LNCAP (cell line): Measurements from ENCODE around the gene EIPR1.

Source experiments
- TF ChIP-seq, protein P1 (sequence below): fragments of 450-650 bp; IDR thresholded peaks from 2 replicates; pipeline ENCODE4 v1.5.1; 2017; ENCODE audit warnings: mild to moderate bottlenecking

Gene EIPR1

GRCh38 chr2:3387644-3388411 lies 10.2 kb upstream of the EIPR1 start:
- TF ChIP-seq, protein P1, sequence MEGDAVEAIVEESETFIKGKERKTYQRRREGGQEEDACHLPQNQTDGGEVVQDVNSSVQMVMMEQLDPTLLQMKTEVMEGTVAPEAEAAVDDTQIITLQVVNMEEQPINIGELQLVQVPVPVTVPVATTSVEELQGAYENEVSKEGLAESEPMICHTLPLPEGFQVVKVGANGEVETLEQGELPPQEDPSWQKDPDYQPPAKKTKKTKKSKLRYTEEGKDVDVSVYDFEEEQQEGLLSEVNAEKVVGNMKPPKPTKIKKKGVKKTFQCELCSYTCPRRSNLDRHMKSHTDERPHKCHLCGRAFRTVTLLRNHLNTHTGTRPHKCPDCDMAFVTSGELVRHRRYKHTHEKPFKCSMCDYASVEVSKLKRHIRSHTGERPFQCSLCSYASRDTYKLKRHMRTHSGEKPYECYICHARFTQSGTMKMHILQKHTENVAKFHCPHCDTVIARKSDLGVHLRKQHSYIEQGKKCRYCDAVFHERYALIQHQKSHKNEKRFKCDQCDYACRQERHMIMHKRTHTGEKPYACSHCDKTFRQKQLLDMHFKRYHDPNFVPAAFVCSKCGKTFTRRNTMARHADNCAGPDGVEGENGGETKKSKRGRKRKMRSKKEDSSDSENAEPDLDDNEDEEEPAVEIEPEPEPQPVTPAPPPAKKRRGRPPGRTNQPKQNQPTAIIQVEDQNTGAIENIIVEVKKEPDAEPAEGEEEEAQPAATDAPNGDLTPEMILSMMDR: no peak

GRCh38 chr2:3387011-3387410 lies 9.4 kb upstream of the EIPR1 start:
- TF ChIP-seq, protein P1: no peak

- TF ChIP-seq, protein P1: no peak
Observed at GRCh38 chr2:3386448-3386958, 8.9 kb upstream of the EIPR1 start.

DNA sequence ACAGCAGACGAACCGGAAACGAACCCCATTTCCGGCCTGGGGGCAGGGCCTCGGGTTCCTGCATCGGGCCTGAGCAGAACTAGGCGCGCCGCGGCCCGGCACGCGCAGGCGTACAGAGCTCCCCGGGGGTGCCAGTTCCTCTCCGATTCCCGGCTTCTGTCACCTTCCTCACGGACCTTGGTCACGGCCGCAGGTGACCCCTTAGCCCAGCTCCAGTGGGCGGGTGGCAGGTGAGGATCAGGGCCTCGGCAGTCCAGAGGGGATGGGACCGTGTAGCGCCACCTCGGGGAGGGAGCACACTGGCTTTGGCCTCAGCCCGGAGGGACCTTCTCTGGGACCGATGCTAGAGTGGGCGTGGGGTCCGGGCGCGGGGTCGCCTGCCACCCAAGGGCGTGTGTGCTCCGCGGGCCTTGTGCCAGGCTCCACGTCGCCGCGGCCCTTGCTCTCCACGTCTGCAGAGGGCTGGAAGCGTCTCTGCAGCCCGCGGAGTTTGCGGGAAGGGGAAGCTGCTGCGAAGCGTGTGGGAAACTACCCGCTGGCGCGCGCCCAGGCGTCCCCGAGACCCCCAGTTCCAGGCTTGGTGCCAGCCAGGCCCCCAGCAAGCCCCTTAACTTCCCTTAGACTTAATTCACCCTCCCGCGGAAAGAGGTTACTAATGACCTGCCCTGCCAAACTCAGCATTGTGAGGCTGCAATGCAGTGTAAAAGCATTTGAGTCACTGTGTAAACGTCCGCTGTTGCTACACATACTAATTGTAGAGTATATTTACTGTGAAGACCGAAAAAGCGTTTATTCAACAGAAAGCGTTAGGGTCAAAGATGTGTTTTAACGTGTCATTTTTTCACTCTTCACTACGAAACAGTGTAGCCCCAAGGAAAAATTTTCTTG lies 2.3 kb upstream of the EIPR1 start, which contains the start of gene TRAPPC12:
Gene TRAPPC12, plus strand, starts transcription at position 48 of the 888 bp plus-strand sequence. CDS start 7,930 bp downstream, outside the sequence.
- TF ChIP-seq, protein P1: peak; percentile 45

DNA sequence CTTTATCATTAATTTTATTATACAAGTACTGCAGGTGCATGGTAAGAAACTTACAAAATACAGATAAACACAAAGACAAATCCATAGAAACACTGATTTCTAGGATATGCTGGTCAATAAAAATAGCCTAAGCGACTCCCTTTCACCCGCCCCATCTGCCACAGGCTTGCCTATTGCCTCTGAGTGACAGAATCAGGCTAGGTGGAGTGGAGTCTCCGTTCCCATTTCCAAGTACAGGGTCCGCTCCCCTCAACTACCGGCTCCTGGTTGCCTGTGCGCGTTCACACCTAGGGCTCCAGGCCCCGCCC lies 1.7 kb upstream of the EIPR1 start:
- TF ChIP-seq, protein P1: no peak

GRCh38 chr2:3377279-3377611 lies 373 bp downstream of the EIPR1 start:
- TF ChIP-seq, protein P1: no peak

GRCh38 chr2:3376821-3377220 lies 797 bp downstream of the EIPR1 start:
- TF ChIP-seq, protein P1: no peak
